T-cell (primary cell): ENCODE results near the gene KLHL42. TPM values are rescaled to one million over a fixed set of nuclear protein-coding genes. Genes with fewer than 3 reads are reported as not detected.

ENCODE experiments used
- ATAC-seq, 4 experiments: fragments of 200-7000 bp in 3 of 4; fragments of 150-1000 bp in 1 of 4; cut with Tn5 transposase; replicated peaks in 1 of 4; 1 replicate in 3 of 4; 2 replicates in 1 of 4; pipeline ENCODE4 v1.10.0; 2021; ENCODE audit warnings: moderate library complexity in 3 of 4, mild to moderate bottlenecking in 2 of 4, moderate number of reproducible peaks in 1 of 4
- CTCF ChIA-PET, 2 donors: fragments of 300-600 bp; sonication (Branson Sonifier 250); formaldehyde crosslinking; loops; one replicate each; lab custom pipeline; 2022; ENCODE audit warnings: antibody characterized with exemption in 2 of 2; lab: Charles Lee
- POLR2A ChIA-PET, 2 donors: fragments of 300-600 bp; sonication (Branson Sonifier 250); formaldehyde crosslinking; loops; one replicate each; lab custom pipeline; 2022; ENCODE audit warnings: antibody characterized with exemption in 2 of 2; lab: Charles Lee
- DNase-seq, 35 experiments: peaks; one replicate each; pipeline versions ENCODE4 v3.0.0 to v3.0.0-alpha.2; 2013 to 2023
- H3K27ac ChIP-seq: one replicate; pipeline ENCODE4 v1.5.1; 2013; ENCODE audit warnings: low read length
- H3K27me3 ChIP-seq, 2 experiments: replicated peaks in 1 of 2; 1 replicate in 1 of 2; 2 replicates in 1 of 2; pipeline versions ENCODE4 v1.6.1 to v1.7.0; 2013; ENCODE audit warnings: low read length in 1 of 2, mixed read lengths in 1 of 2; ENCODE audit not compliant: control insufficient read depth in 2 of 2, insufficient read depth in 2 of 2; ENCODE audit errors: extremely low read depth in 1 of 2
- H3K36me3 ChIP-seq, 2 donors: 1 replicate in 1 of 2; 2 replicates in 1 of 2; pipeline versions ENCODE4 v1.6.1 to v1.7.0; 2013; ENCODE audit warnings: low read length in 1 of 2; ENCODE audit not compliant: control insufficient read depth in 2 of 2, insufficient read depth in 1 of 2; ENCODE audit errors: extremely low read depth in 1 of 2
- H3K4me1 ChIP-seq, 2 experiments: 1 replicate in 1 of 2; 2 replicates in 1 of 2; pipeline versions ENCODE4 v1.6.1 to v1.7.0; 2013; ENCODE audit warnings: low read length in 2 of 2, mixed read lengths in 1 of 2; ENCODE audit not compliant: insufficient read depth in 2 of 2, control insufficient read depth in 1 of 2; ENCODE audit errors: extremely low read depth in 1 of 2
- H3K4me3 ChIP-seq, 2 donors: 1 replicate in 1 of 2; 2 replicates in 1 of 2; pipeline versions ENCODE4 v1.5.1 to v1.7.0; 2013; ENCODE audit warnings: mild to moderate bottlenecking in 2 of 2, low read length in 1 of 2, moderate library complexity in 1 of 2; ENCODE audit not compliant: control insufficient read depth in 1 of 2; ENCODE audit errors: extremely low read depth in 1 of 2
- H3K9me3 ChIP-seq: 2 replicates; pipeline ENCODE4 v1.7.0; 2013
- H3K27ac Mint-ChIP-seq, 2 donors: one replicate each; pipeline ENCODE4 v1.8.0; 2020 to 2021; ENCODE audit warnings: mild to moderate bottlenecking in 2 of 2, mixed read lengths in 2 of 2
- H3K27me3 Mint-ChIP-seq, 2 donors: one replicate each; pipeline ENCODE4 v1.8.0; 2021 to 2022; ENCODE audit warnings: mixed read lengths in 2 of 2
- H3K36me3 Mint-ChIP-seq: one replicate; pipeline ENCODE4 v1.8.0; 2021; ENCODE audit warnings: mixed read lengths
- H3K4me1 Mint-ChIP-seq, 3 donors: one replicate each; pipeline ENCODE4 v1.8.0; 2020 to 2022; ENCODE audit warnings: mixed read lengths in 3 of 3, mild to moderate bottlenecking in 1 of 3
- H3K4me3 Mint-ChIP-seq, 3 donors: one replicate each; pipeline ENCODE4 v1.8.0; 2020 to 2022; ENCODE audit warnings: mild to moderate bottlenecking in 3 of 3, mixed read lengths in 3 of 3, moderate library complexity in 3 of 3
- H3K9me3 Mint-ChIP-seq, 3 donors: one replicate each; pipeline ENCODE4 v1.8.0; 2020 to 2022; ENCODE audit warnings: mixed read lengths in 3 of 3
- WGBS: methylation state at CpG from one replicate; pipeline ENCODE4 v1.1.5; 2013; ENCODE audit warnings: missing lambda C conversion rate; ENCODE audit not compliant: insufficient coverage; 5-methylcytosine and 5-hydroxymethylcytosine counted together
- total RNA-seq, 35 experiments: library from RNA in 6 of 35; stranded (reverse) in 6 of 35; fragments of 120-200 nt in 1 of 35; gene quantifications; one replicate each; pipeline versions ENCODE4 v1.2.1 to v1.2.4 and lab custom pipeline; 2013 to 2026

The KLHL42 gene
- total RNA-seq, 5 donors from 2014 or later (not counting 1 experiment from before 2014, with no cell fraction given) = 16.5 to 28.0 (median 21.0) TPM

DNA sequence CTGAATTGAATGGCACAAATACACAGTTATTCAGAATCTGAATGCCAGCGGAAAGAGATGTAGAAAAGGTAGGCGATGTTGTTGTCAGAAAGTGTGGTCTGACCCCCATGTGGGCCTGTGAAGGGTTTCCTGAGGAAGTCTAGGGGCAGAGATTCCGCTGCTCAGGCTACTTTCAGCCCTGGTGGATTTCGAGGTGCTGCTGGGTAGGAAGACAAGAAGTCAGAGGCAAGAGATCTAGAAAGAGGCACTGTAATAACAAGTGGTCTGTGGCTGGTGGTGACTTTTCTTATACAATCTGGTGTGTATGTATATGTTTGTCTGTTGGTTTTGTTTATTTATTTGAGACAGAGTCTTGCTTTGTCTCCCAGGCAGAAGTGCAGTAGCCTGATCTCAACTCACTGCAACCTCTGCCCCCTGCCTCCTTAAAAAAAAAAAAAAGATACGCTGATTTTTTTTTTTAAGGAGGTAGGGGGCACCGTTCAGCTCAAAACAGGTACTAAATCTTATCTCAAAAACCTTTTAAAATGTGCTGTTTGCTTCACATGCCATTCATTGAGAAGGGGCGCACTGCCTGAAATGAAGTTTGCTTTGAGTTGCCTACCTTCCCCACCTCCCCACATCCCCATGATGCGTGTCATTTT is 27.1 kb downstream of the KLHL42 start:
- POLR2A ChIA-PET = interaction anchor here in 1 of 2 donors (0.6 kb wide), 1 partner anchor 14 kb away, joined by 3 read pairs; no protein-coding TSS in a partner anchor
- Mint-ChIP-seq H3K27me3 (no peaks in the 10 kb centered on the region), H3K4me1 (peaks cover 17 to 44% (median 25%) of the 10 kb centered on the region in 3 donors), H3K27ac (peak overlapping the region; percentile 88 to 90), H3K4me3 (peak overlapping the region; percentile 32 to 55 (median 54)), H3K36me3 (no peaks in the 10 kb centered on the region), H3K9me3 (no peaks in the 10 kb centered on the region)
- peaks cover 8 to 15% of the 10 kb centered on the region in 2 experiments for H3K4me1 ChIP-seq
- H3K36me3 ChIP-seq = no peaks in the 10 kb centered on the region
- H3K9me3 ChIP-seq = no peaks in the 10 kb centered on the region
- H3K27me3 ChIP-seq = peaks cover 0 to 5% of the 10 kb centered on the region in 2 experiments
- peak in 17 of 35 experiments; percentile 1 to 38 (median 13) for DNase-seq
- ATAC-seq = peak; percentile 68 to 87 (median 76)
- H3K4me3 ChIP-seq = no peak overlapping the region
- no peak overlapping the region for H3K27ac ChIP-seq
- CTCF ChIA-PET = interaction anchor here in 1 of 2 donors (0.6 to 1.0 kb wide), 3 partner anchors 12 to 1163 kb away, joined by 3 to 4 read pairs (median 3); no protein-coding TSS in a partner anchor
- 26% methylated on average over 4 of the region's 8 CpGs for WGBS

DNA sequence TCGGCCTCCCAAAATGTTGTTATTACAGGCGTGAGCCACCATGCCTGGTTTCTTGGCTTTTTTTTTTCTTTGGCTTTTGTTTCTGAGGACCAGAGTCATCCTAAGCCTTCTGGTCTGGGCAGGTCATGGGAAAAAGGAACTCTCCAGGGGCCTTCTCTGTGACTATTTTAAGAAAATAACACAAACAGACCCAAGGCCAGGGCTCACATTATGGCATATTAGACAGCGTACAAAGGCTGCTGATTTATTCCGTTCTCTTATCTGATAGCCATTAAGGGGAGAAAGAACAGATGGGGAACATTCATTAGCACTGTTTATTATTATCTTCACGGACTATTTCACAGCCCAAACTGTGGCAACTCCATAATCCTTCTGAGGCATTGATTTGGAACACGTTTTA is 28.8 kb downstream of the KLHL42 start:
- Histone ChIP-seq H3K27me3 (peaks cover 0 to 5% of the 10 kb centered on the region in 2 experiments), H3K9me3 (no peaks in the 10 kb centered on the region), H3K4me3 (no peak overlapping the region), H3K36me3 (no peaks in the 10 kb centered on the region), H3K27ac (no peak overlapping the region), H3K4me1 (peaks cover 8 to 13% of the 10 kb centered on the region in 2 experiments)
- Mint-ChIP-seq H3K27ac (no peak overlapping the region), H3K4me3 (no peak overlapping the region), H3K4me1 (peaks cover 19 to 32% (median 21%) of the 10 kb centered on the region in 3 donors), H3K27me3 (no peaks in the 10 kb centered on the region), H3K9me3 (no peaks in the 10 kb centered on the region), H3K36me3 (no peaks in the 10 kb centered on the region)
- ChIA-PET CTCF (no interaction called here), POLR2A (no interaction called here)
- no peak for ATAC-seq
- DNase-seq = no peak
- WGBS = 50% methylated on average over 2 of the region's 6 CpGs

DNA sequence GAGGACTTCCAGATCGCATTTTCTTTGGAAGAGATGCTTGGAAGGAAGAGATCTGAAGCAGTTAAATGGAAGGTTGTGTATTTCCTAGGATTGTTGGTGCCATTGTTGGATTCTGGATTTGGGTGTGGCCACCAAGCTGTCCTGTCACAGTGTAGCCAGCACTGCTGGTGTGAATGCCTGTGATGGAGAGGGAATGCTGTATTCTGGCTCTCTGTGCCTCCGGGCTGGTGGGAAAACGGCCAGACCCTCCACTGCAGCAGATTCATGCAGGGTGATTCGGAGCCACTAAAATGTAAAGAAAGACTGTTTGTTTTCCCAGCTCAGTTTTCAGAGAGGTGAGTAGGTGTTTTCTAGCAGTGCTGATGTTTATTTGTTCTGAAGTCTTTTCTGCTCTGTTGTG is 30.7 kb downstream of the KLHL42 start:
- DNase-seq (no peak), ATAC-seq (no peak)
- 81% methylated on average over 4 of the region's 4 CpGs for WGBS
- Mint-ChIP-seq H3K27ac (peak overlapping the region in 1 of 2 donors; percentile 23), H3K9me3 (no peaks in the 10 kb centered on the region), H3K36me3 (no peaks in the 10 kb centered on the region), H3K4me3 (no peak overlapping the region), H3K4me1 (peaks cover 31 to 40% (median 34%) of the 10 kb centered on the region in 3 donors), H3K27me3 (no peaks in the 10 kb centered on the region)
- Histone ChIP-seq H3K4me3 (no peak overlapping the region), H3K27ac (no peak overlapping the region), H3K4me1 (peaks cover 8 to 13% of the 10 kb centered on the region in 2 experiments), H3K9me3 (no peaks in the 10 kb centered on the region), H3K36me3 (no peaks in the 10 kb centered on the region), H3K27me3 (peaks cover 0 to 5% of the 10 kb centered on the region in 2 experiments)
- CTCF ChIA-PET = no interaction called here
- POLR2A ChIA-PET = no interaction called here

DNA sequence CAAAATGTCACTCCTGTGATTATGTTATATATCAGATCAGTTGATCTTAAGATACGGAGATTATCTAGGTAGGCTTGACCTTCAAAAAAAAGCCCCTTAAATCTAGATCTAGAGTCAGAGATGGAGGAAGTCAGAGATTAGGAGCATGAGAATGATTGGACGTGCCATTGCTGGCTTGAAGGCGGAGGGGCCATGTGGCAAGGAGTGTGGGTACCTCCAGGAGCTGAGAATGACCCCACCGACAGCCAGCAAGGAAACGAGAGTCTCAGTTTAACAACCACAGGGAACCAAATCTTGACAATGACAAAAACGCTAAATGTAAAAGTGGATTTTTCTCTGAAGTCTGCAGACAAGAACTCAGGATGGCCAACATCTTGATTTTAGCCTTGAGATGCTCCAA is 32.5 kb downstream of the KLHL42 start:
- H3K4me3 ChIP-seq = no peak overlapping the region
- H3K36me3 Mint-ChIP-seq = no peaks in the 10 kb centered on the region
- H3K9me3 Mint-ChIP-seq = no peaks in the 10 kb centered on the region
- no peak overlapping the region for H3K27ac ChIP-seq
- ChIA-PET CTCF (interaction anchor here in 1 of 2 donors (1.3 kb wide), 1 partner anchor 9 kb away, joined by 3 read pairs; no protein-coding TSS in a partner anchor), POLR2A (no interaction called here)
- H3K4me3 Mint-ChIP-seq = no peak overlapping the region
- H3K27me3 ChIP-seq = peaks cover 0 to 5% of the 10 kb centered on the region in 2 experiments
- peaks cover 0 to 2% of the 10 kb centered on the region in 2 experiments for H3K4me1 ChIP-seq
- DNase-seq (no peak), ATAC-seq (no peak)
- no peaks in the 10 kb centered on the region for H3K27me3 Mint-ChIP-seq
- no peaks in the 10 kb centered on the region for H3K36me3 ChIP-seq
- 61% methylated on average over 6 of the region's 6 CpGs for WGBS
- no peak overlapping the region for H3K27ac Mint-ChIP-seq
- peaks cover 15 to 23% (median 19%) of the 10 kb centered on the region in 3 donors for H3K4me1 Mint-ChIP-seq
- H3K9me3 ChIP-seq = no peaks in the 10 kb centered on the region

DNA sequence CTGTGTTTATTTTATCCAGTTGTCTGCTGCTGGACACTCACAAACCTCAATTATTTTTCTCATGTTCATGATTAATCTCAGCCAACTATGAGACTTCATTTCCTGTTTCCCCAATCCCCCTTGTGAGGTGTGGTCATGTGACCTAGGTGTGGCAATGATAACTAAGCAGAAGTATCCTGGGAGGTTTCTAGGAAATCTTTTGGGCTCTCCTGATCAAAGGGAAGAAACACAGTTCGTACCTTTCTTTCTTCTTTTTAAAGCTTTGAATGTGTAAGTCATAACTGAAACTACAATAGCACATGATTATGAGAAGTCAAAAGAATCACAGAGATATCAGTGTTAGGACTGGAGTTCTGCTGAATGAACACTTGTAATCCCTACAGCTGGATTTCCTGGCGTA is 34.4 kb downstream of the KLHL42 start:
- Mint-ChIP-seq H3K27me3 (peaks cover 0 to 4% of the 10 kb centered on the region in 2 donors), H3K9me3 (no peaks in the 10 kb centered on the region), H3K4me1 (peaks cover 14 to 19% (median 19%) of the 10 kb centered on the region in 3 donors), H3K27ac (peak overlapping the region; percentile 49 to 52), H3K4me3 (no peak overlapping the region), H3K36me3 (no peaks in the 10 kb centered on the region)
- ChIA-PET POLR2A (no interaction called here), CTCF (no interaction called here)
- DNase-seq = no peak
- Histone ChIP-seq H3K27ac (no peak overlapping the region), H3K4me3 (no peak overlapping the region), H3K27me3 (peaks cover 0 to 6% of the 10 kb centered on the region in 2 experiments), H3K4me1 (no peaks in the 10 kb centered on the region), H3K36me3 (no peaks in the 10 kb centered on the region), H3K9me3 (no peaks in the 10 kb centered on the region)
- peak in 1 of 4 experiments; percentile 27 for ATAC-seq
- no CpG with 5 or more reads among the region's 2 CpGs for WGBS

DNA sequence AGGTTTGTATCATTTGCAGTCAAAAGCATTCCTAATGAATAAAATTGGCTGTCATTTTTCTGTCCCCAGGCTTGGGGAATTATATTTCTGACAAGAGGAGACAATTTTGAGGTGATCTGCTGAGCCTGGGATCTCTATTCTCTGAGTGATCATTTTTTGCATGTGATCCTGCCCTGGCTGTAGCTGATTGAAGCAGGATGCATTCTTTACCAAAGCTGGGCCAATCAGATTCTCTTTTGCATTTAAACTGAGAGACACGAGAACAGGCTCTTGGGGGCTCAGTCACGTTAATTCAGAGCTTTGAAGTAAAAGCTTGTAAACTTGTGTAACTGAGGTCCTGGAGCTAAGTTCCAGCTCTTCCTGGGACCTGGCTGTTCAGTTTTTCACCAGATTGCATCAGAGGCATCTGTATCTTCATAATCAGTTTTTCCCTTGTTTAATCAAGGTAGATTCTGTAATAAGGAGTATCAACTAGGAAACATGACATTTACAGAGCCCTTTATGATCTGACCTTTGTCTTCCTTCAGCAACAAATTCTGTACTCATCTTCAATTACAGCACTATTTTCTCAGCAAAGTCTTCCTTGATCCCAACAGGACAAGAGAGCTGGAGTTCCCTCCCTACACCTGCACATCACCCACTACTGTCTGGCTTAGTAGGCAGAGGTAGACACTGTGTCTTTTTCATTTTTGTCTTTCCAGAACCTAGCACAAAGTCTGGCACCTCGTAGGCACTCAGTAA is 35.0 kb downstream of the KLHL42 start:
- Mint-ChIP-seq H3K27me3 (peaks cover 0 to 4% of the 10 kb centered on the region in 2 donors), H3K4me1 (peaks cover 14 to 19% (median 19%) of the 10 kb centered on the region in 3 donors), H3K36me3 (no peaks in the 10 kb centered on the region), H3K4me3 (no peak overlapping the region), H3K27ac (peak overlapping the region in 1 of 2 donors; percentile 52), H3K9me3 (no peaks in the 10 kb centered on the region)
- peaks cover 0 to 6% of the 10 kb centered on the region in 2 experiments for H3K27me3 ChIP-seq
- ATAC-seq (no peak), DNase-seq (no peak)
- ChIA-PET CTCF (no interaction called here), POLR2A (no interaction called here)
- no peak overlapping the region for H3K4me3 ChIP-seq
- no peaks in the 10 kb centered on the region for H3K4me1 ChIP-seq
- H3K27ac ChIP-seq = no peak overlapping the region
- no peaks in the 10 kb centered on the region for H3K9me3 ChIP-seq
- WGBS = 70% methylated on average over 2 of the region's 3 CpGs
- no peaks in the 10 kb centered on the region for H3K36me3 ChIP-seq
